Neural progenitor cell (in vitro differentiated cells): ENCODE results near the gene MAPRE2. TPM values are rescaled to one million over a fixed set of nuclear protein-coding genes. Genes with fewer than 3 reads are reported as not detected.

ENCODE experiments used
- DNase-seq: peaks from one replicate; pipeline ENCODE4 v3.0.0-alpha.2; 2016; ENCODE audit warnings: low spot score
- H2AFZ ChIP-seq: fragments of 200-600 bp; sonication (generic); replicated peaks from 2 replicates; pipeline ENCODE4 v1.6.1; 2016; ENCODE audit warnings: antibody characterized with exemption
- H3F3A ChIP-seq: fragments of 200-600 bp; sonication (generic); 2 replicates; pipeline ENCODE4 v1.6.1; 2016; ENCODE audit warnings: antibody characterized with exemption, low read depth
- H3K27ac ChIP-seq: fragments of 200-600 bp; sonication (generic); 2 replicates; pipeline ENCODE4 v1.5.1; 2016; ENCODE audit warnings: mild to moderate bottlenecking
- H3K27me3 ChIP-seq: fragments of 200-600 bp; sonication (generic); 2 replicates; pipeline ENCODE4 v1.6.1; 2016; ENCODE audit warnings: mild to moderate bottlenecking, moderate library complexity
- H3K36me3 ChIP-seq: fragments of 200-600 bp; sonication (generic); 2 replicates; pipeline ENCODE4 v1.5.1; 2016
- H3K4me1 ChIP-seq: fragments of 200-600 bp; sonication (generic); 2 replicates; pipeline ENCODE4 v1.6.1; 2016; ENCODE audit warnings: mixed run types
- H3K4me2 ChIP-seq: fragments of 200-600 bp; sonication (generic); 2 replicates; pipeline ENCODE4 v1.6.1; 2016
- H3K4me3 ChIP-seq: fragments of 200-600 bp; sonication (generic); 2 replicates; pipeline ENCODE4 v1.5.1; 2016
- H3K79me2 ChIP-seq: fragments of 200-600 bp; sonication (generic); 2 replicates; pipeline ENCODE4 v1.6.1; 2016; ENCODE audit warnings: low read depth
- H3K9ac ChIP-seq: fragments of 200-600 bp; sonication (generic); 2 replicates; pipeline ENCODE4 v1.6.1; 2016
- H3K9me3 ChIP-seq: fragments of 200-600 bp; sonication (generic); 2 replicates; pipeline ENCODE4 v1.5.1; 2016; ENCODE audit warnings: low read depth
- H4K20me1 ChIP-seq: fragments of 200-600 bp; sonication (generic); 2 replicates; pipeline ENCODE4 v1.6.1; 2016; ENCODE audit warnings: low read depth
- H3K27ac Mint-ChIP-seq: 3 replicates; pipeline ENCODE4 v1.8.0; 2021; ENCODE audit warnings: mixed read lengths
- H3K27me3 Mint-ChIP-seq: 2 replicates; pipeline ENCODE4 v1.8.0; 2022; ENCODE audit warnings: low read depth, mild to moderate bottlenecking, inconsistent platforms, moderate library complexity, mixed read lengths; ENCODE audit not compliant: insufficient read depth
- H3K36me3 Mint-ChIP-seq: 3 replicates; pipeline ENCODE4 v1.8.0; 2021; ENCODE audit warnings: mixed read lengths
- H3K4me1 Mint-ChIP-seq: 3 replicates; pipeline ENCODE4 v1.8.0; 2021; ENCODE audit warnings: mixed read lengths
- H3K4me3 Mint-ChIP-seq: 3 replicates; pipeline ENCODE4 v1.8.0; 2021; ENCODE audit warnings: mild to moderate bottlenecking, moderate library complexity, mixed read lengths
- H3K9me3 Mint-ChIP-seq: 3 replicates; pipeline ENCODE4 v1.8.0; 2020; ENCODE audit warnings: mixed read lengths
- EZH2 ChIP-seq: fragments of 200-600 bp; sonication (generic); IDR thresholded peaks from 2 replicates; pipeline ENCODE4 v1.6.1; 2017; ENCODE audit warnings: antibody characterized with exemption, mild to moderate bottlenecking, moderate library complexity
- EZH2phosphoT487 ChIP-seq: fragments of 200-600 bp; sonication (generic); IDR thresholded peaks from 2 replicates; pipeline ENCODE4 v1.6.1; 2017; ENCODE audit warnings: antibody characterized with exemption
- total RNA-seq: library from RNA; depleted of rRNA; stranded (reverse); fragments of >200 nt; gene quantifications from 2 replicates; pipeline ENCODE4 v1.2.3, GENCODE V29; 2015; ENCODE audit warnings: low replicate concordance
- TF ChIP-seq, protein P1 (sequence below): fragments of 200-600 bp; sonication (generic); IDR thresholded peaks from 2 replicates; pipeline ENCODE4 v1.5.1; 2017; ENCODE audit warnings: antibody characterized with exemption, mild to moderate bottlenecking

The MAPRE2 gene
- total RNA-seq, 1 donor from 2014 or later: 34.6 TPM

DNA sequence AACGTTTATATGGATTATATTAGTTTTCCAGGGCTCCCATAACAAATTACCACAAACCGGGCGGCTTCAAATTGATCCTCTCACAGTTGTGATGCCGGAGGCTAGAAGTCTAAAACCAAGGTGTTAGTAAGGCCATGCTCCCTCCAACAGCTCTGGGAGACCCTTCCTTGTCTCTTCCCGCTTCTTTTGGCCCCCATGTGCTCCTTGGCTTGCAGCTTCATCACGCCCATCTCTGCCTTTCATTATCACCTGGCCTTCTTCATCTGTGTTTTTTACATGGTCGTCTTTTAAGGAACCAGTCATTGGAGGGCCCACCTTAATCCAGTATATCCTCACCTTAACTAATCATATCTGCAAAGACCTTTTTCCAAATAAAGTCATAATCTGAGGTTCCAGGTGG, 13.9 kb downstream of the MAPRE2 start:
- no peaks in the 10 kb centered on the region for H3K9me3 ChIP-seq
- no peaks in the 10 kb centered on the region for H3K27me3 ChIP-seq
- peaks cover 7% of the 10 kb centered on the region for H3F3A ChIP-seq
- no peak overlapping the region for H2AFZ ChIP-seq
- no peak overlapping the region for H3K9ac ChIP-seq
- H3K4me3 Mint-ChIP-seq: no peak overlapping the region
- no peaks in the 10 kb centered on the region for H4K20me1 ChIP-seq
- peaks cover 2% of the 10 kb centered on the region for H3K27me3 Mint-ChIP-seq
- peaks cover 13% of the 10 kb centered on the region for H3K4me1 ChIP-seq
- peaks cover 8% of the 10 kb centered on the region for H3K36me3 Mint-ChIP-seq
- no peak overlapping the region for H3K4me3 ChIP-seq
- H3K4me2 ChIP-seq: no peak overlapping the region
- no peak overlapping the region for H3K27ac Mint-ChIP-seq
- DNase-seq: no peak
- H3K79me2 ChIP-seq: peaks cover 78% of the 10 kb centered on the region
- peaks cover 5% of the 10 kb centered on the region for H3K9me3 Mint-ChIP-seq
- H3K27ac ChIP-seq: no peak overlapping the region
- H3K36me3 ChIP-seq: no peaks in the 10 kb centered on the region
- TF ChIP-seq, protein P1, sequence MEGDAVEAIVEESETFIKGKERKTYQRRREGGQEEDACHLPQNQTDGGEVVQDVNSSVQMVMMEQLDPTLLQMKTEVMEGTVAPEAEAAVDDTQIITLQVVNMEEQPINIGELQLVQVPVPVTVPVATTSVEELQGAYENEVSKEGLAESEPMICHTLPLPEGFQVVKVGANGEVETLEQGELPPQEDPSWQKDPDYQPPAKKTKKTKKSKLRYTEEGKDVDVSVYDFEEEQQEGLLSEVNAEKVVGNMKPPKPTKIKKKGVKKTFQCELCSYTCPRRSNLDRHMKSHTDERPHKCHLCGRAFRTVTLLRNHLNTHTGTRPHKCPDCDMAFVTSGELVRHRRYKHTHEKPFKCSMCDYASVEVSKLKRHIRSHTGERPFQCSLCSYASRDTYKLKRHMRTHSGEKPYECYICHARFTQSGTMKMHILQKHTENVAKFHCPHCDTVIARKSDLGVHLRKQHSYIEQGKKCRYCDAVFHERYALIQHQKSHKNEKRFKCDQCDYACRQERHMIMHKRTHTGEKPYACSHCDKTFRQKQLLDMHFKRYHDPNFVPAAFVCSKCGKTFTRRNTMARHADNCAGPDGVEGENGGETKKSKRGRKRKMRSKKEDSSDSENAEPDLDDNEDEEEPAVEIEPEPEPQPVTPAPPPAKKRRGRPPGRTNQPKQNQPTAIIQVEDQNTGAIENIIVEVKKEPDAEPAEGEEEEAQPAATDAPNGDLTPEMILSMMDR: no peak
- TF ChIP-seq EZH2: no peak
- no peak for TF ChIP-seq EZH2phosphoT487
- H3K4me1 Mint-ChIP-seq: peaks cover 11% of the 10 kb centered on the region

DNA sequence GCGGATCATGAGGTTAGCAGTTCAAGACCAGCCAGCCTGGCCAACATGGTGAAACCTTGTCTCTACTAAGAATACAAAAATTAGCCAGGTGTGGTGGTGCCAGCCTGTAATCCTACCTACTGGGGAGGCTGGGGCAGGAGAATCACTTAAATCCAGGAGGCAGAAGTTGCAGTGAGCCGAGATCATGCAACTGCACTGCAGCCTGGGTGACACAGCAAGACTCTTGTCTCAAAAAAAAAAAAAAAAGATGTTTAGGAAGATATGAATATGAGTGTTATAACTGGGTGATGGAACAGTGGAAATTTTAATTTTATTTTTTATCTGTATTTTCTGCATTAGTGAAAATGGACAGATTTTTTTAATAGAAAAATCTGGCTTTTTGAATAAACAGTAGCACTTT, 14.5 kb downstream of the MAPRE2 start:
- peaks cover 11% of the 10 kb centered on the region for H3K4me1 Mint-ChIP-seq
- peaks cover 8% of the 10 kb centered on the region for H3K36me3 Mint-ChIP-seq
- H3K9me3 Mint-ChIP-seq: peaks cover 5% of the 10 kb centered on the region
- peaks cover 77% of the 10 kb centered on the region for H3K79me2 ChIP-seq
- peaks cover 1% of the 10 kb centered on the region for H3F3A ChIP-seq
- no peak overlapping the region for H3K27ac ChIP-seq
- H3K4me3 ChIP-seq: no peak overlapping the region
- H3K9me3 ChIP-seq: no peaks in the 10 kb centered on the region
- H3K4me2 ChIP-seq: no peak overlapping the region
- peaks cover 2% of the 10 kb centered on the region for H3K27me3 Mint-ChIP-seq
- no peak overlapping the region for H3K27ac Mint-ChIP-seq
- no peaks in the 10 kb centered on the region for H3K27me3 ChIP-seq
- peaks cover 4% of the 10 kb centered on the region for H4K20me1 ChIP-seq
- peaks cover 11% of the 10 kb centered on the region for H3K4me1 ChIP-seq
- H3K9ac ChIP-seq: no peak overlapping the region
- no peak overlapping the region for H3K4me3 Mint-ChIP-seq
- TF ChIP-seq EZH2 (no peak), EZH2phosphoT487 (no peak)
- TF ChIP-seq, protein P1: no peak
- no peaks in the 10 kb centered on the region for H3K36me3 ChIP-seq
- no peak overlapping the region for H2AFZ ChIP-seq
- DNase-seq: no peak

DNA sequence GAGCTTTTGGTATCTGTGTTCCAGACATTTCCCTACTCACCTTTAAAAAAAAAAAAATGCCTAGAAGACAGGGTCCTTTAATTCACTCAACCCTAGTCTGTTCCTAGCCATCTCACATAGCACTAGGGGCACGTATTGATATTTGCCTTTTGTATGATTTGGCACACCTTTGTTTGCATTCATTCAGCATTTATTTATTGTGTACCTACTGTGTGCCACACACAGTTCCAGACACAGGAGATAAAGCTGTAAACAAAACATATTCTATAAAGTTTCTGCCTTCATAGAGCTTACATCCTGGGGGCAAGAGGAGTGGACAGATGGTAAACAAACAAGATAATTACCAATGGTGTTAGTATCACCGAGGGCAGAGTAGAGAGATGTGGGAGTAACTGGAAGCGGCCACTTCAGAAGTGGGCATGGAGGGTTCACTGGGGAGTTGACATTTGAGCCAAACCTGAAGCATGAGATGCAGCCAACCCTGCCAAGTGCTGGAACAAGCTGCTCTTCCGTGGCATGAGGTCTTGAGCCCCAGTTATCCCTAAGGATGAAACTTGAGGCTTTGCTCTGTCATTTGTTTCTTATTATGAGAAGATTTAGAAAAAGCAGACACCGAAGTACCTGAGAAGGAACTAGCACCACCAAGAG, 18.2 kb downstream of the MAPRE2 start:
- no peak overlapping the region for H3K9ac ChIP-seq
- H3K27me3 Mint-ChIP-seq: peaks cover 2% of the 10 kb centered on the region
- no peak overlapping the region for H3K4me3 ChIP-seq
- no peak overlapping the region for H3K4me2 ChIP-seq
- no peaks in the 10 kb centered on the region for H3K36me3 ChIP-seq
- H3K79me2 ChIP-seq: peaks cover 74% of the 10 kb centered on the region
- H3K27me3 ChIP-seq: no peaks in the 10 kb centered on the region
- peaks cover 3% of the 10 kb centered on the region for H3K9me3 Mint-ChIP-seq
- peaks cover 28% of the 10 kb centered on the region for H3K4me1 Mint-ChIP-seq
- H3K9me3 ChIP-seq: no peaks in the 10 kb centered on the region
- no peak overlapping the region for H2AFZ ChIP-seq
- H3F3A ChIP-seq: peaks cover 10% of the 10 kb centered on the region
- peaks cover 21% of the 10 kb centered on the region for H3K4me1 ChIP-seq
- no peak for TF ChIP-seq EZH2
- no peak for TF ChIP-seq EZH2phosphoT487
- TF ChIP-seq, protein P1: no peak
- no peak overlapping the region for H3K4me3 Mint-ChIP-seq
- peaks cover 5% of the 10 kb centered on the region for H3K36me3 Mint-ChIP-seq
- H3K27ac ChIP-seq: no peak overlapping the region
- H3K27ac Mint-ChIP-seq: no peak overlapping the region
- peaks cover 23% of the 10 kb centered on the region for H4K20me1 ChIP-seq
- DNase-seq: no peak
